IPS DF 4.7 (cell line): ENCODE data around the gene SH3PXD2A.

Source experiments
- DNase-seq: peaks from one replicate; pipeline ENCODE4 v3.0.0-alpha.2; 2013; ENCODE audit warnings: low spot score; ENCODE audit errors: extremely low read depth

The SH3PXD2A gene

GRCh38 chr10:103876155-103876554 is 20.8 kb upstream of the SH3PXD2A start:
- no peak for DNase-seq

GRCh38 chr10:103874730-103875129 is 19.4 kb upstream of the SH3PXD2A start:
- DNase-seq, result no peak

- DNase-seq, result no peak
Measured at GRCh38 chr10:103872137-103872931, 17.0 kb upstream of the SH3PXD2A start.

- no peak for DNase-seq
Measured at GRCh38 chr10:103871006-103871405, 15.6 kb upstream of the SH3PXD2A start.

GRCh38 chr10:103870516-103870915 is 15.1 kb upstream of the SH3PXD2A start:
- no peak for DNase-seq

- DNase-seq, result no peak
Measured at GRCh38 chr10:103869336-103869735, 14.0 kb upstream of the SH3PXD2A start.

GRCh38 chr10:103868200-103868599 is 12.8 kb upstream of the SH3PXD2A start:
- DNase-seq, result no peak

GRCh38 chr10:103861505-103861904 is 6.1 kb upstream of the SH3PXD2A start:
- DNase-seq, result no peak

GRCh38 chr10:103859161-103860086 is 4.0 kb upstream of the SH3PXD2A start:
- no peak for DNase-seq

GRCh38 chr10:103858360-103858759 is 3.0 kb upstream of the SH3PXD2A start:
- DNase-seq, result no peak

GRCh38 chr10:103856797-103857170 is 1.4 kb upstream of the SH3PXD2A start:
- no peak for DNase-seq

GRCh38 chr10:103855852-103856796 is 748 bp upstream of the SH3PXD2A start:
- DNase-seq, result no peak

GRCh38 chr10:103854686-103855391 is 537 bp downstream of the SH3PXD2A start:
- DNase-seq, result no peak

- DNase-seq, result no peak
Measured at GRCh38 chr10:103854265-103854685, 1.1 kb downstream of the SH3PXD2A start.

GRCh38 chr10:103853428-103854264 is 1.7 kb downstream of the SH3PXD2A start:
- no peak for DNase-seq

- DNase-seq, result no peak
Measured at GRCh38 chr10:103852856-103853255, 2.5 kb downstream of the SH3PXD2A start.

- DNase-seq, result no peak
Measured at GRCh38 chr10:103852189-103852711, 3.1 kb downstream of the SH3PXD2A start.

GRCh38 chr10:103851261-103851660 is 4.1 kb downstream of the SH3PXD2A start:
- no peak for DNase-seq

GRCh38 chr10:103850572-103850895 is 4.8 kb downstream of the SH3PXD2A start:
- DNase-seq, result no peak
